ENCODE data around the gene DLG1. TPM values are rescaled to one million over a fixed set of nuclear protein-coding genes. Genes with fewer than 3 reads are reported as not detected.
A peak's percentile ranks its signal among the peaks of the same experiment; 100 is the strongest.

DLG1 gene
- polyA plus RNA-seq, 5 donors, result 58.6 to 102 (median 91.3) TPM

- no peak for DNase-seq
These were observed 266.8 kb downstream of the DLG1 start for GRCh38 chr3:197031315-197032285.

GRCh38 chr3:197030379-197031314 lies 267.8 kb downstream of the DLG1 start:
- DNase-seq, result no peak

GRCh38 chr3:197029511-197030167 lies 268.8 kb downstream of the DLG1 start, which contains the start of gene MELTF:
Gene MELTF, minus strand, starts transcription at chr3:197029817. Its CDS starts 115 bp downstream, at chr3:197029702.
- peak in 1 of 2 donors; percentile 41 for DNase-seq

- DNase-seq, result no peak
These were observed 269.5 kb downstream of the DLG1 start for GRCh38 chr3:197028728-197029510.

- no peak for DNase-seq
These were observed 270.3 kb downstream of the DLG1 start for GRCh38 chr3:197027896-197028727.

GRCh38 chr3:197027151-197027895 lies 271.1 kb downstream of the DLG1 start:
- no peak for DNase-seq

- DNase-seq, result no peak
These were observed 271.9 kb downstream of the DLG1 start for GRCh38 chr3:197026481-197026866.

GRCh38 chr3:197025736-197026480 lies 272.5 kb downstream of the DLG1 start:
- DNase-seq, result no peak

GRCh38 chr3:197024881-197025735 lies 273.3 kb downstream of the DLG1 start:
- DNase-seq, result no peak

GRCh38 chr3:197023998-197024651 lies 274.3 kb downstream of the DLG1 start:
- DNase-seq, result no peak

- DNase-seq, result no peak
These were observed 275.0 kb downstream of the DLG1 start for GRCh38 chr3:197023241-197023997.

- DNase-seq, result no peak
These were observed 275.8 kb downstream of the DLG1 start for GRCh38 chr3:197022405-197023231.

GRCh38 chr3:197021729-197022404 lies 276.5 kb downstream of the DLG1 start:
- DNase-seq, result no peak

- no peak for DNase-seq
These were observed 277.2 kb downstream of the DLG1 start for GRCh38 chr3:197021231-197021630.

GRCh38 chr3:197019535-197019934 lies 278.9 kb downstream of the DLG1 start:
- DNase-seq, result no peak

Data from right lung (tissue), 5 donors.